NOMO-1 (cell line): ENCODE measurements around the gene MUSK.
"Not testable (repeated sequence)": the region's sequence is repeated elsewhere in the genome, so short reads cannot be mapped to it uniquely, and the experiment has no call there.

Experiments used
- DNase-seq, 2 experiments: peaks; one replicate each; lab custom pipeline; 2025; ENCODE audit not compliant: unreplicated experiment in 2 of 2; lab: John Stamatoyannopoulos, UW

Gene MUSK

GRCh38 chr9:110691002-110691549, 22.5 kb downstream of the MUSK start:
- no peak for DNase-seq

- DNase-seq, result not testable (repeated sequence)
These were observed 27.3 kb downstream of the MUSK start for GRCh38 chr9:110695846-110696245.

DNA sequence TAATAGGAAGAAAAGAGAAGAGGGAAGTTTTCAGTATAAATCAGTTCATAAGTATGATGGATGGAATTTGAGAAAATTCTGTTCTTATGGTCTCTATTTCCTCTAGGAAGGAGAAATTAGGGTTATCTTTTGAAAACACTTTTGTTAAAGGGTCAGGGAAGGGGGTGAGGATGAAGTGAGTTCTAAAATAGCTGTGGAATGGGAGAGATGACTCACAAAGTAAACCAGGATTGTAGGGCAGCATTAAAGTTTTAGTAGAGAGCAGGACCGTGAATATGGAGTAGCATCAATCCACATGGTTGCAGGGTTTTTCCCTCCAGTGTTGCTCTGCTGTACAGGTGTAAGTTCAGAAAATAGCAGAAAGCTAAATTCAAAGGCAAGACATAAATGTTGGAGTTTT, 32.4 kb downstream of the MUSK start:
- no peak for DNase-seq

DNA sequence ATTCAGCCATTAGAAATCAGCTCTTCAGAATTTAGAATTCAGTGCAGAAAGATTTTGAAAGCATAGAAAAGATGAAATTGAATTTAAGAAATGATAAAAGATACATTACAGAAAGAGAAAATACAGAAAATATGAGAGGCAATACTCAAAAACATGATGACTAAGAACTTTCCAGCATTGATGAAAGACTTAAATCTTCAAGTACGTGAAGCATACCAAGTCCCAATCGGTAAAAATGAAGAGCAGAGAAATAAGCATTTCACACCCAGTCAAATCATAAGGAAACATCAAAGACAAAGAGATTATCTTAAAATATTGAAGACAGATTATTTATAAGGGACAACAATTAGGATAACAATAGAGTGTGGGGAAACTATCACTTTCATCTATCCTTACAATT, 35.1 kb downstream of the MUSK start:
- DNase-seq, result no peak

DNA sequence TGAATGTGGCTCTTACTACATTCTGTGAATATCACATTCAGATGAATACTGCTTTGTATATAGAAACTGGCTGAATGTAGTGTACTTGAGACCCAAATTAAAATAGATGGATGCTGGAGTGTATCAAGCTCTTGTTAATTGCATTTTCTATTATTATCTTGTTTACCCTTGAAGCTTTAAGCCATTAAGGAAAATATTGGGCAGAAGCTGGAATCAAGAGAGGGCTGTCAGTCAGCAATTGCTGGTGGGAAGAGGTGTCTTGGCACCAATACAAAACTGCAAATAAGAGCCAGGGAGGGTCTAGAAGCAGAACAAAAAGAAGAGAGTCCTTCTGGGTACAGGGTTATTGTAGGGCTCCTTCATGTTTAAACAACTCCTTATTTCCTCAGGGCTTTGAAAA, 38.8 kb downstream of the MUSK start:
- no peak for DNase-seq

GRCh38 chr9:110710420-110710819, 41.8 kb downstream of the MUSK start:
- no peak for DNase-seq

DNA sequence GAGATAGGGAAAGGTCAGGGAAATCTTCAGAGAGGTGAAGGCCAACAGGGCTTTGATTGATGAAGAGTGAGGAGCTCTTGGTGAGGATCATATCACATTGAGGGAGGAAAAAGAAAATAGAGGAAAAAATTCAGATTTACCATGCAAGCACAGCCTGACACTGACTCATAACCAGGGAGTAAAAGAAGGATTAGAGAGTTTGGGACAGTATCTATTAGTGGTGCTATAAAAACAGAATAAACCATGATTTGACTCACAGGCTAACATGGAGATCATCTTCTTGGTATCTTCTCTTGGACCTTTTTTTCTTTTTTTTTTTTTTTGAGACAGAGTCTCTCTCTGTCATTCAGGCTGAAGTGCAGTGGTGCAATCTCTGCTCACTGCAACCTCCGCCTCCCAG, 44.4 kb downstream of the MUSK start:
- DNase-seq, result no peak

DNA sequence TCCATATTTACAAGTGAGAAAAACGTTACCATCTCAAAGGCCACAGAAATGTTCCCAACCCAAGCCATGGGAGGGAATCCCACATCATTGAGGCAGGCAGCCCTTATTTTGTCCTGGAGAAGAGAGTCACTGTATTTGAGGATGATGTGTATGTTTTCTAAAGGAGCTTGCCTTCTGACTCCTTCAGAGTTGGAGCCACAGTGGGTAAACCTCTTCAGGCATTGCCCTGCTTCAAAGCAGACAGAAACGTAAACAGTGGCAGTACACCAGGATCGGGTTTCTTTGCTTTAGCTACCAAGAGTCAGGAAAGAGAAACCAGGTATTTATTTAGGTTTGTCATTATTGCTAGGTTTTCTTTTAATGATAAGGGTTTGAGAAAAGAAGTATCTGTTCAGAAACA, 45.7 kb downstream of the MUSK start:
- no peak for DNase-seq

DNA sequence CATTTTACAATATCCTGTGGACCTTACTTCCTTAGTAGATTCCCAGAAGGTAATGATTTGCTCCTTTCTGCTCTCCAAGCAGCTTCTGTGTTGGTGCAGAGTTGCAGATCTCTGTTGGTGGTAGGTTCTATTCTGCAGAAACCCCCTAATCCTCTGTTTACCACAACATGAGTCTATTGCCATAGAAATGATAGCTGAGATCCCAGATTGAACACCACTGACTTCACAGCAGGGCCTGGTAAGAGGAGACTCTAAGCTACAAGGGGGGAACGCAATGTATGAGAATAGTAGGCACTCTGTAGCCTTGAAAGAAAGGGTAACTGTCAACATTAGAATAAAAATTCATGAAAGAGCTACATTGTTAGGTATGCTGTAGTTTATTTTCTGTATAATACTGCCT, 59.5 kb downstream of the MUSK start:
- DNase-seq, result no peak

- no peak for DNase-seq
These were observed 61.0 kb downstream of the MUSK start for GRCh38 chr9:110729641-110730040.

GRCh38 chr9:110731437-110732028, 62.9 kb downstream of the MUSK start:
- no peak for DNase-seq

GRCh38 chr9:110738982-110739381, 70.4 kb downstream of the MUSK start:
- DNase-seq, result no peak

GRCh38 chr9:110742741-110743371, 74.3 kb downstream of the MUSK start:
- DNase-seq, result no peak

GRCh38 chr9:110744715-110745384, 76.3 kb downstream of the MUSK start:
- no peak for DNase-seq

DNA sequence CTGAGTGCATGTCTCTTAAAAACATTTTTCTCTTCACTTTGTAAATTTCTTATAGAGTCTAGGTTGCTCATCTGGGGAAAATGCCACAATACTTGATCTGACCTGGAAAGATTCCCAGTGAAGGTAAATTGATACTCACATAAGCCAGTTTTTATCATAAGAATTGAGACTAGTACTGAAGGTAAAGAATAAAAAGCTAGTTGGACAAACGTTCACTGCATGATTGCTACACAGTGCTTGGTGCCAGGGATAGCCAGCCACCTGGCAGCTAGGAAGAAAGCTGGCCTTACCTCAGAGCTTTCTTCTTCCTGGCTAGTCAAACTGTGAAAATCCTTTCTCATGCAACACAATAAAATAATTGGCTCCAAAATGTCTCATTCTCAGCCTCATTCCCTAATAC, 77.1 kb downstream of the MUSK start:
- no peak for DNase-seq

DNA sequence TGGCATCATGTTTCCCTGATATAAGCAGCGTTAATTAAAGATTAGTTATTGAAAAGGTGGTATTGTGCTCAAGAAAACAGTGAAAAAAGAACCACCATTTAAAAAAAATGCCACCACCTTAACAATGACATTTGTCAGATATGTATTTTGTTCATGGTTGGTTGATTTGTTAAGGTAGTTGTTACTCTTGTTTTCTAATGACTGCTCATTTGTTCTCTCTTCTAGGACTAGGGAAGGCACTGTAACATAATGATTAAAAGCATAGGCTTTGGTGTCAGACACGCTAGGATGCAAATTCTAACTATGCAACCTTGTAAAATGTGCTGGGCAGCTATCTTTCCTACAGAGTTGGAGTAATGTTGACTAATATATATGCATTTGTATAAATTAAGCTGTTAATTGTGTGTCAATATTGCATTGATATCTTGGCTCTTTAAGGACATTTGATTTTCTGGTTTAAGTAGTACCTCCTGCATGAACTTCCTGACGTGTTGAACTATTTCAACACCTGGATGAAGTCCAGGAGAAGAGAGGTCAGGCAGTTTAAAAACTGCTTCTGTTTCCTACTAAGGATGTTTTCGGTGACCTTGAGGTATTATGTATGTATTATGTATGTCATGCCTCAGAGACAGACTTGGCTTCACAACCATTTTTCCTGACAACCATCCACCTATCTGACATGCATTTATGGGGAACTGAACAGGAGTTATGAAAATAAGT, 77.8 kb downstream of the MUSK start:
- no peak for DNase-seq

DNA sequence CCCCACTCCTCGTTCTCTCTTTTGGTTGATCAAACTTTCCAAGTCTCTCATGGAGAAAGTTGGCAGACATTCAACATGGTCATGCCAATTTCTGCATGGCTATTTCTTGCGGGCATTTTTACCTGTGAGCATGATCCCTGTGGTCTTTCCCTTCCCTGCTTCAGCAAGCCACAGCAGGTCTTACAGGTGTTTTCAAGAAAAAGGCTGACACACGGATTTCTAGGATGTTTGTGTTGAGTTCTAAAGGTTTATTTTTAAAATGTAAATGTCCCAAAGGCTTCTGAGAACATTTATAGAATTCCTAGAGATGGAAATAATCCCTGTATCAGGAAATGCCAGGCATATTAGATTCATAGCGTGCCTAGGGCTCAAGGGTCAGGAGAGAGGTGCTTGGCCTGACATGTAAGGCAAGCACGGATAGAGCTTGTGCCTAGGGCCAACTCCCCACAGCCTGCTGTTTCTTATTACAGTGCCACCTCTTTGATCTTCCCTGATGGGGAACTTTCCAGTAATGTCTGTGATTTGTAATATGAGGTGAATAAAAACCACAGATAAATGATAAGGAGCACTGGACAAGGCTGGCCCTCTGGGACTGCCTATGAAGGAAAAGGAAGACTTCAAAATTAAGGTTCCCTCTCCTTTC, 79.8 kb downstream of the MUSK start:
- no peak for DNase-seq

- no peak for DNase-seq
These were observed 81.7 kb downstream of the MUSK start for GRCh38 chr9:110750272-110750671.

- no peak for DNase-seq
These were observed 83.4 kb downstream of the MUSK start for GRCh38 chr9:110751971-110752370.

- no peak for DNase-seq
These were observed 84.2 kb downstream of the MUSK start for GRCh38 chr9:110752766-110753165.

DNA sequence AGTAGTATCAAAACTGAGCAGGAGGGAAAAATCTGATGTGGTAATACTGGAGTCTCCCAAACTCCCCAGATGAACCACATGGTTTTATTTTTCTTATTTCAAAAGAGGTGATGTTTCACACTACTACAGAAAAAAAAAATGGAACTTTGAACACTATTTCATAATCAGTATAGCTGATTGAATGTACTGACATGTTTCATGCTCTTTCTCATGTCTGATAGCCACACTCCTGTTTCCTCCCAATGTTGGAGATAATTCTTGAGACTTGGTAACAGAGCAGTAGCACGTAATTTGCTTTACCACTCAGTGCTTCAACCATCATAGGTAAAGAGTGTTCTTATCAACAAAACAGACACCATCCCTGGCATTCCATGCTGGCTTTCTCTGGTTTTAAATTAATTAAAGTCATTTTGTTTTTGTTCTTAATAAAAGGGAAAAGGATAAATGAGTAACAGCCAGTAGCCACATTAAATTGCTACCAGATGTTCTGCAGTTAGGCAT, 85.2 kb downstream of the MUSK start:
- DNase-seq, result no peak
